ENCODE measurements around the gene RNF222.

- TF ChIP-seq CTCF (IDR thresholded peaks at IDR 0.05) (no peak), POLR2A (IDR thresholded peaks at IDR 0.05) (no peak)
Observed at GRCh38 chr17:8360260-8360659, 37.4 kb downstream of the RNF222 start.
